ENCODE results near the gene FSTL5. TPM values are rescaled to one million over a fixed set of nuclear protein-coding genes. Genes with fewer than 3 reads are reported as not detected.

The FSTL5 gene
- polyA plus RNA-seq, 1 donor: 3.2 TPM

- DNase-seq: no peak
Observed at GRCh38 chr4:161444626-161445025, 719.2 kb downstream of the FSTL5 start.

GRCh38 chr4:161442921-161443320, 720.9 kb downstream of the FSTL5 start:
- DNase-seq: no peak

- no peak for DNase-seq
Observed at GRCh38 chr4:161438096-161438495, 725.7 kb downstream of the FSTL5 start.

GRCh38 chr4:161428180-161428965, 735.4 kb downstream of the FSTL5 start:
- no peak for DNase-seq

GRCh38 chr4:161419822-161420221, 744.0 kb downstream of the FSTL5 start:
- DNase-seq: peak; percentile 25

DNA sequence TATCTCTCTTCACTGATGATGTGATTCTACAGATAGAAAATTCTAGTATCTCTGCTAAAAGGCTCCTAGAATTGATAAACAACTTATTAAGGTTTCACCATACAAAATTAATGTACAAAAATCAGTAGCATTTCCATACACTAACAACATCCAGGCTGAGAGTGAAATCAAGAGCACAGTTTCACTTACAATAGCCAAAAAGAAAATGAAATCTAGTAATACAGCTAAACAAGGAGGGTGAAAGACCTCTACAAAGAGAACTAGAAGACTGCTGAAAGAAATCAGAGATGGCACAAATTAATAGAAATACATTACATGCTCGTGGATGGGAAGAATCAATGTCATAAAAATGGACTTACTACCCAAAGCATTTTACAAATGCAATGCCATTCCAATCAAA, 751.9 kb downstream of the FSTL5 start:
- DNase-seq: no peak

GRCh38 chr4:161404346-161405110, 759.3 kb downstream of the FSTL5 start:
- DNase-seq: no peak

GRCh38 chr4:161403781-161404180, 760.0 kb downstream of the FSTL5 start:
- no peak for DNase-seq

- no peak for DNase-seq
Observed at GRCh38 chr4:161393602-161394001, 770.2 kb downstream of the FSTL5 start.

DNA sequence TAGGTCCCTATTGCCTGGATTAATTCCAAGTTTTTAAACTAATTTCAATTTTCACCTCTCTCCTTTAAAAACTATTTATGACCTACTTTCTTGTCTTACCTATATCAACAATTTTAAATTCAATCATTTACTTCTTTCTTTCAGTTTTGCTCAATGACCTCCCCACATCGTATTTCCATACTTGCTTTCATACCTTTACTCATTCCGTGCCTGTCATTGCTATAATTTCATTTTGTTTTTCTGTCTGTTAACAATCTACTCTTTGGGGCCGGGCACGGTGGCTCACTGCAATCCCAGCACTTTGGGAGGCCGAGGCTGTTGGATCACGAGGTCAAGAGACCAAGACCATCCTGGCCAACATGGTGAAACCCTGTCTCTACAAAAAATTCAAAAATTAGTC, 781.1 kb downstream of the FSTL5 start:
- DNase-seq: no peak

DNA sequence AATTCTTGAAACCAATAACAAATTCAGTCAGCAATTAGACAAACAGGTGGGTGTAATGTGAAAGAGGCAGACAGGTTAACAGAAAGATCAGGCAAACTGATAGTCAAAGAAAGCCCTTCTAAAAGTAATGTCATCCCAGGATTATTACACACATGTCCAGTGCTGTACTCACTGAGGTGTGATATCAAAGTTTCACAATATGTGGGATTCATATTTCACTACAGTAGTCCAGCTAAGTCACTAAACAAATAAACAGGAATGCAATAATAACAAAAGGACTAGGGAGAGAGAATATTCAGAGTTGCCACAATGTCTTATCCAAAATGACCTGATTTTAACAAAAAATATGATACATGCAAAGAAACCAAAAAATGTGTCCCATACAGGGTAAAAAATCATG, 787.5 kb downstream of the FSTL5 start:
- DNase-seq: no peak

DNA sequence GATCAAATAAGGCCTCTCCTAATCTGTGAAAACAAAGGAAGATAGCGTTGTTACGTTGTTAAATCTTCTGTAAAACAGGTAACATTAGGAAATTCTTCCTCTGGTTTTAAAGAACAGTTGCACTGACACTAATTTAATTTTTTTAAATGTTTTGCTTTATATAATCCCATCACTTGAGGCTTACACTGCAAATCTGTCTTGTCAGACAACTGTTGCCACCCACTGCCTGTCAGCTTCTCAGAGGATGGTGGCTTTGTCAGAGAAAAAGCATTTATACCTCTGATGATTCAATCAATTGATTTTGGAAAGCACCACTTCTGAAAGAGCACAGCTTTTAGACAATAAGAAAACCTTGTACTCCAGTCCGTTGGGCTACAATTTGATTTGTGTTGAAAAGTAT, 799.1 kb downstream of the FSTL5 start:
- no peak for DNase-seq

- no peak for DNase-seq
Observed at GRCh38 chr4:161360982-161361381, 802.8 kb downstream of the FSTL5 start.

DNA sequence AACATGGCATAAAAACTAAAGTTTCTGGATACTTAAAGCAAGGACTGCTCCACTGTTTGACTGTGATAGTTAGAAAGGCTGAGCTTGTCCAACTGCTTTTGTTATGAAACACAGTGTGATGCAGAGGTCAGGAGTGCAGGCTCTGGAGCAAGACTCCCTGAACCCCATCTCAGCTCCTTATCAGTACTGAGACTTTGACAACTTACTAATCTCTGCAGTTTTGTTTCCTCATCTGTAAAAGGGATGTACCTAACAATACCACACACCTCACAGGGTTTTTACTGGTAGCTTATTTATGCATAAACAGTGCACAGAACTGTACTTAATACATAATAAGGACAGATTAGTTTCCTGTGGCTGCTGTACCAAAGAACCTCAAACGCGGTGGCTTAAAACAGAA, 804.3 kb downstream of the FSTL5 start:
- no peak for DNase-seq

- DNase-seq: no peak
Observed at GRCh38 chr4:161356351-161356750, 807.4 kb downstream of the FSTL5 start.

DNA sequence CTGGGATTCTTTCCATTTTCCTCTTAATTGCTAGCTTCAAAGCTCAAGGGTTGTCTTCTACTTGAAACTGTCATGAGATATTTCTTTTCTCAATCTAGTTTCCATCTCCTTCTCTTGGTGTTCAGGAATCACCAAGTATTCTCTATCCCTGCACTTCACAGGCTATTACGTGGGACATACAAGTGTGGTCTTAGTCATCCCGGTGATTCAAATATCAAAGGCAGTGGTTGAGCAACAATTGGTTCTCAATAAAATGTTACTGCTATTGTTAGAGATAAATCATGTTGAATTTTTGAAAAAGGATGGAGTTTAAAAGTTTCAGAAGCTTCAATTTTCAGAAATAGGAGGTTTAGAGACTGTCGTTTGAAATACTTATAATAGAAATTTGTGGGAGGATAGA, 812.9 kb downstream of the FSTL5 start:
- DNase-seq: no peak

DNA sequence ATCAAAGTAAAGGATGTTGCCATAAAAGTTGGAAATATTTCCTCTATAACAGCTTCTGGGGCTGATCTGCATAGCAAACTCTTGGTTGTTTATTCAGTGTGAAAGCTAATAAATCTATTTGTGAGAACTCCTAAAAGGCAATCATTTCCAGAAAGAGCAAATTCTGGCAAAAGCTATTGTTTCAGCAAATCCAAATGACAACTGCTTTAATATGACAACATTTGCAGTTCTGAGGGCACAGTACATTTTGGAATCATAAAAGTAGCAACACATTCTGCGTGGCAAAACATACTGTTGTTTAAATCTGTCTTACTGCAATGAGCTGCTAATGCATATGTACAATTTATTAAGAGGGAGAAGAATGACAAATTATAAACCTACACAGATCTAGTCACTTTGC, 818.1 kb downstream of the FSTL5 start:
- DNase-seq: no peak

GRCh38 chr4:161343569-161343950, 820.2 kb downstream of the FSTL5 start:
- no peak for DNase-seq

DNA sequence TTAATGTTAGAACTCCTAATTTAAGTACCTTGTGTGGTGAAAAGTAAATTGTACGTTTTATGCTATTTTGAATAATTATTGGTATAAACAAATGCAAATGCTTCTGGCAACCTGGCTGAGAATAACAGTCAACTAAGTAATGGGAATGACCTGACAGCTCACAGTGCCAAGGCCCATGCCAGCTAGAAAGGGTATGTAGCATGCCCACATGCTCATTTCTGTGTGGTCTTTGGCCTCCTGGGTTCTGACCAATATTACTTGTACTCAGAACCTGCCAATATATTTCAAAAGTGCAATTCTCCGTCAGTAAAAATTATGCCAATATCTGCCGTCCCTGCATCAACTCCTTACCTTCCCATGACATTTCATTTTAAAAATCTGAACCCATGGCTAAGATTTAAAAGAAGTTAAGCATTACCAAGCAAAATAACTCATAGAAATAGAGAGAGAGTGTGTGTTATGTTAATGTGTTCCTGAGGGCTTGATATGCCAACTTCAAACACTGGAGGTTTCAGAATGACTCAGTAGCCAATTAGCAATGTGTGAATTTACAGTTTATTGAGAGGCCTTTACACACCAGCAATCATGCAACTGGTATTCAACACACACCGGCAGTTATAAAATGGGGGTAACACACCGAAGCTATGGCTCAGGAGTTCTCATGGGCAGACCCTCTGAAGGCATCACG, 820.8 kb downstream of the FSTL5 start:
- DNase-seq: no peak

- no peak for DNase-seq
Observed at GRCh38 chr4:161336621-161337020, 827.2 kb downstream of the FSTL5 start.

DNA sequence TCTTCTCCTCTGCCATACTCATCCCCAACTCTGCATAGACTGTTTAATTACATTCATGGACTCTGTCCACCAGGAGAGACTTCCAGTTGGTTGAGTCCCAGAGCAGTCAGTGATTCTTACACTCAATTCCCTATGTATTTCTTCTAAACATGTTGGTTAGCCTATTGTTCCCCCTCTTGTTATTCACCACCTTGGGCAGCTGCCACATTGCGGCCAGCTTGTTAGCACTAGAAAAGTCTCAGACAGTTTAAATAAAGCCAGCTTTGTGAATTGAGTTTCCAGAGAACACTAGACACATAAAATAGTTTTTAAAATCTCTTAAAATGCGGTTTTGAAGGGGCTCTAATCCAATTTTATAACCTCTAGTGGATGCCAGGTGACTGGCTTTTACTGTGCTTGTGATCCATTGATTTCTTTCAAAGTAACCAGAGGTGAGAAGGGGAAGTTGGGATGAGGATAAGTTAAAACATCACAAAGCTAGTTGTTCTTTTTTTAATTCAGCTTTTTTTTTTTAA, 827.7 kb downstream of the FSTL5 start:
- no peak for DNase-seq
